ENCODE results near the gene TAF8. TPM values are rescaled to one million over a fixed set of nuclear protein-coding genes. Genes with fewer than 3 reads are reported as not detected.

Gene TAF8
- polyA plus RNA-seq, 1 of the 3 experiments (the other 2 are of a cell fraction) = 27.8 TPM

DNA sequence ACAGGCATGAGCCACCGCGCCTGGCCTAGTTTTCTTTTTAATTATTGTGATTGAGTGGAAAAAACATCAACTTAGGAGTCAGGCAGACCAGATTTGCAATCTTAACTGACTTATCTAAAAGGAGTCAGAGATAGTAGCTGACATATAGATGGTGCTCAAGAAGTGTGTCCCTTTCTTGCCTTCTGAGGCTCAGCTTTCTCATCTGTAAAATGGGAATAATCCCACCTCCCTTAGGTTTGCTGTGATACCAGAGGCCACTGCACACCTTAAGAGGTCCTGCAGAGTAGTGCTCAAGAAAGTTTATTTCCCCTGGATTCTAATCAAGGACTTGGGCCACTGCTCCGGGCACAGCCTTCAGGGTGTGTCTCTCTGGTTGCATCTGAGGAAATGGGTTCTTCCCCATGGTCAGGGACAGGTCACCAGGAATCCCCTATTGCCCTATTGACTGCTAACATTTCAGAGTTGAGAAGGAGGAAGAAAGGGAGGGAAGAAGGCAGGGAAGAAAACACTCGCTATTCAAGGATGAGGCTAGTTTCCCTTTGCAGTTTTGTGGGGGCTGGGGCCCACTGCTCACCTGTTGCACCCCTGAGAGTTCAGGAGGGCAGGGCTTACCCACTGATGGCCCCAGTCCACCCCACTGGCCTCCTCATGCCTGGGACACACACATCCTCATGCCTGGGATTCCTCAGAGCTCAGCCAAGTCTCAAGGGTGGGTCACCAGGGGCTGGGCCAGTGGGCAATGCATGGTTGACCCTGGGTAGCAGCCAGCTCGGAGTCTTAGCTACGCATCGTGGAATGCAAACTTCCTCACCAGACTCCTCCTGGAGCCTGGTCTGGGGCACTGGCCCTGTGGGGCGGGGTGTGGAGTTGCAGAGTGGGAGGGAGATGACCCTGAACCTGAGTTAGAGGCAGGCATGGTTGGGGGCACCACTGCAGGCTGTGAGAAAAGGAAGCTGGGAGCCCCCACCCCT is 70.9 kb downstream of the TAF8 start:
- CTCF ChIA-PET = no interaction called here
- peaks cover 5 to 7% of the 10 kb centered on the region in 2 experiments; a peak in 1 of 4 replicates for H3K4me1 ChIP-seq (ENCODE audit: control insufficient read depth in 1 of 2, insufficient read depth in 2 of 2, low read depth in 1 of 2, low read length in 1 of 2)
- DNase-seq = no peak
- no peak overlapping the region for H3K9ac ChIP-seq
- no peaks in the 10 kb centered on the region for H3K79me2 ChIP-seq (ENCODE audit: insufficient read depth)
- H3K4me2 ChIP-seq = no peak overlapping the region; the same call in 1 of the 2 replicates
- H3K9me2 ChIP-seq = no peaks in the 10 kb centered on the region
- H2AFZ ChIP-seq (ENCODE audit: low read depth) = no peak overlapping the region
- no peak overlapping the region for H3K4me3 ChIP-seq (ENCODE audit: low read depth in 2 of 2, low read length in 1 of 2)
- TF ChIP-seq TAF1 (IDR thresholded peaks at IDR 0.05; ENCODE audit: borderline replicate concordance, low read depth, low read length) (no peak), RCOR1 (IDR thresholded peaks at IDR 0.05; ENCODE audit: low read length) (no peak), TCF12 (IDR thresholded peaks at IDR 0.05) (no peak)
- TF ChIP-seq, protein P1, sequence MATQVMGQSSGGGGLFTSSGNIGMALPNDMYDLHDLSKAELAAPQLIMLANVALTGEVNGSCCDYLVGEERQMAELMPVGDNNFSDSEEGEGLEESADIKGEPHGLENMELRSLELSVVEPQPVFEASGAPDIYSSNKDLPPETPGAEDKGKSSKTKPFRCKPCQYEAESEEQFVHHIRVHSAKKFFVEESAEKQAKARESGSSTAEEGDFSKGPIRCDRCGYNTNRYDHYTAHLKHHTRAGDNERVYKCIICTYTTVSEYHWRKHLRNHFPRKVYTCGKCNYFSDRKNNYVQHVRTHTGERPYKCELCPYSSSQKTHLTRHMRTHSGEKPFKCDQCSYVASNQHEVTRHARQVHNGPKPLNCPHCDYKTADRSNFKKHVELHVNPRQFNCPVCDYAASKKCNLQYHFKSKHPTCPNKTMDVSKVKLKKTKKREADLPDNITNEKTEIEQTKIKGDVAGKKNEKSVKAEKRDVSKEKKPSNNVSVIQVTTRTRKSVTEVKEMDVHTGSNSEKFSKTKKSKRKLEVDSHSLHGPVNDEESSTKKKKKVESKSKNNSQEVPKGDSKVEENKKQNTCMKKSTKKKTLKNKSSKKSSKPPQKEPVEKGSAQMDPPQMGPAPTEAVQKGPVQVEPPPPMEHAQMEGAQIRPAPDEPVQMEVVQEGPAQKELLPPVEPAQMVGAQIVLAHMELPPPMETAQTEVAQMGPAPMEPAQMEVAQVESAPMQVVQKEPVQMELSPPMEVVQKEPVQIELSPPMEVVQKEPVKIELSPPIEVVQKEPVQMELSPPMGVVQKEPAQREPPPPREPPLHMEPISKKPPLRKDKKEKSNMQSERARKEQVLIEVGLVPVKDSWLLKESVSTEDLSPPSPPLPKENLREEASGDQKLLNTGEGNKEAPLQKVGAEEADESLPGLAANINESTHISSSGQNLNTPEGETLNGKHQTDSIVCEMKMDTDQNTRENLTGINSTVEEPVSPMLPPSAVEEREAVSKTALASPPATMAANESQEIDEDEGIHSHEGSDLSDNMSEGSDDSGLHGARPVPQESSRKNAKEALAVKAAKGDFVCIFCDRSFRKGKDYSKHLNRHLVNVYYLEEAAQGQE (IDR thresholded peaks at IDR 0.05; ENCODE audit: low read depth, low read length) = no peak
- H3K27ac ChIP-seq (ENCODE audit: low read depth in 2 of 2, low read length in 1 of 2) = no peak overlapping the region
- no peaks in the 10 kb centered on the region for H3F3A ChIP-seq (replicated peaks; ENCODE audit: insufficient read depth)
- no peaks in the 10 kb centered on the region for H3K36me3 ChIP-seq (replicated peaks in 1 of 2; ENCODE audit: control insufficient read depth in 1 of 2, insufficient read depth in 2 of 2, low read length in 1 of 2)
- POLR2A ChIA-PET = no interaction called here
- H3K9me3 ChIP-seq = no peaks in the 10 kb centered on the region
- no peaks in the 10 kb centered on the region for H4K20me1 ChIP-seq (ENCODE audit: insufficient read depth)
- WGBS (ENCODE audit: low lambda C conversion rate) = 74% methylated on average over 8 of the region's 8 CpGs
- no peaks in the 10 kb centered on the region for H3K27me3 ChIP-seq (ENCODE audit: insufficient read depth)

GRCh38 chr6:42123379-42124103 is 73.2 kb downstream of the TAF8 start:
- Histone ChIP-seq H3K9me2 (no peaks in the 10 kb centered on the region), H3K4me2 (no peak overlapping the region), H3K4me1 (ENCODE audit: control insufficient read depth in 1 of 2, insufficient read depth in 2 of 2, low read depth in 1 of 2, low read length in 1 of 2) (peaks cover 3 to 5% of the 10 kb centered on the region in 2 experiments; a peak in 1 of 4 replicates), H3K9me3 (no peaks in the 10 kb centered on the region), H2AFZ (ENCODE audit: low read depth) (0 out of 2 replicates have a peak overlapping the region, but pooled peaks have one; percentile 59), H3F3A (replicated peaks; ENCODE audit: insufficient read depth) (no peaks in the 10 kb centered on the region), H3K27ac (ENCODE audit: low read depth in 2 of 2, low read length in 1 of 2) (no peak overlapping the region), H3K27me3 (ENCODE audit: insufficient read depth) (no peaks in the 10 kb centered on the region), H3K79me2 (ENCODE audit: insufficient read depth) (no peaks in the 10 kb centered on the region), H4K20me1 (ENCODE audit: insufficient read depth) (no peaks in the 10 kb centered on the region), H3K9ac (no peak overlapping the region), H3K4me3 (ENCODE audit: low read depth in 2 of 2, low read length in 1 of 2) (no peak overlapping the region), H3K36me3 (replicated peaks in 1 of 2; ENCODE audit: control insufficient read depth in 1 of 2, insufficient read depth in 2 of 2, low read length in 1 of 2) (no peaks in the 10 kb centered on the region)
- ChIA-PET CTCF (interaction anchor here (1.3 kb wide), 1 partner anchor 13 kb away, joined by 4 read pairs; no protein-coding TSS in a partner anchor), POLR2A (interaction anchor here (0.6 kb wide), 1 partner anchor 36 kb away, joined by 3 read pairs; no protein-coding TSS in a partner anchor)
- no peak for TF ChIP-seq EZH2phosphoT487 (IDR thresholded peaks at IDR 0.05; ENCODE audit: borderline replicate concordance, low read depth)
- TF ChIP-seq, protein P2, sequence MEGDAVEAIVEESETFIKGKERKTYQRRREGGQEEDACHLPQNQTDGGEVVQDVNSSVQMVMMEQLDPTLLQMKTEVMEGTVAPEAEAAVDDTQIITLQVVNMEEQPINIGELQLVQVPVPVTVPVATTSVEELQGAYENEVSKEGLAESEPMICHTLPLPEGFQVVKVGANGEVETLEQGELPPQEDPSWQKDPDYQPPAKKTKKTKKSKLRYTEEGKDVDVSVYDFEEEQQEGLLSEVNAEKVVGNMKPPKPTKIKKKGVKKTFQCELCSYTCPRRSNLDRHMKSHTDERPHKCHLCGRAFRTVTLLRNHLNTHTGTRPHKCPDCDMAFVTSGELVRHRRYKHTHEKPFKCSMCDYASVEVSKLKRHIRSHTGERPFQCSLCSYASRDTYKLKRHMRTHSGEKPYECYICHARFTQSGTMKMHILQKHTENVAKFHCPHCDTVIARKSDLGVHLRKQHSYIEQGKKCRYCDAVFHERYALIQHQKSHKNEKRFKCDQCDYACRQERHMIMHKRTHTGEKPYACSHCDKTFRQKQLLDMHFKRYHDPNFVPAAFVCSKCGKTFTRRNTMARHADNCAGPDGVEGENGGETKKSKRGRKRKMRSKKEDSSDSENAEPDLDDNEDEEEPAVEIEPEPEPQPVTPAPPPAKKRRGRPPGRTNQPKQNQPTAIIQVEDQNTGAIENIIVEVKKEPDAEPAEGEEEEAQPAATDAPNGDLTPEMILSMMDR (IDR thresholded peaks at IDR 0.05) = no peak
- TF ChIP-seq FOSL2 (IDR thresholded peaks at IDR 0.05; ENCODE audit: borderline replicate concordance, low read depth) = no peak
- TF ChIP-seq ELF1 (IDR thresholded peaks at IDR 0.05) = no peak
- no peak for TF ChIP-seq RXRA (IDR thresholded peaks at IDR 0.05; ENCODE audit: borderline replicate concordance, low read depth)
- TF ChIP-seq SMC3 (IDR thresholded peaks at IDR 0.05; ENCODE audit: low read depth, low read length) = no peak
- no peak for TF ChIP-seq PBX3 (IDR thresholded peaks at IDR 0.05)
- no peak for TF ChIP-seq RCOR1 (IDR thresholded peaks at IDR 0.05; ENCODE audit: low read length)
- no peak for TF ChIP-seq POLR2AphosphoS5 (IDR thresholded peaks at IDR 0.05; ENCODE audit: low read depth, low read length)
- TF ChIP-seq RFX5 (IDR thresholded peaks at IDR 0.05; ENCODE audit: low read length) = no peak
- 81% methylated on average over 8 of the region's 11 CpGs for WGBS (ENCODE audit: low lambda C conversion rate)
- DNase-seq = no peak

Data from SK-N-SH (cell line).